Lung (tissue), 12 donors: ENCODE measurements around the gene ZNF205. TPM values are rescaled to one million over a fixed set of nuclear protein-coding genes. Genes with fewer than 3 reads are reported as not detected.
A peak's percentile ranks its signal among the peaks of the same experiment; 100 is the strongest.

Source experiments
- ATAC-seq: fragments of 200-7000 bp; cut with Tn5 transposase; one replicate; pipeline ENCODE4 v1.9.1; 2020; ENCODE audit warnings: moderate number of reproducible peaks; ENCODE audit not compliant: insufficient read depth, low FRiP score
- DNase-seq, 3 donors: peaks; one replicate each; pipeline ENCODE4 v3.0.0-alpha.2; 2013 to 2017
- H3K27ac ChIP-seq, 2 donors: one replicate each; pipeline ENCODE4 v1.5.1; 2013; ENCODE audit warnings: mild to moderate bottlenecking in 2 of 2, moderate library complexity in 2 of 2, control low read depth in 1 of 2, inconsistent platforms in 1 of 2, low read depth in 1 of 2, low read length in 1 of 2
- H3K27me3 ChIP-seq, 3 donors: one replicate each; pipeline ENCODE4 v1.5.1; 2013; ENCODE audit warnings: low read length in 2 of 3; ENCODE audit not compliant: control insufficient read depth in 3 of 3, insufficient read depth in 3 of 3
- H3K36me3 ChIP-seq, 4 donors: one replicate each; pipeline ENCODE4 v1.5.1; 2013; ENCODE audit warnings: low read length in 4 of 4, mild to moderate bottlenecking in 1 of 4, moderate library complexity in 1 of 4; ENCODE audit not compliant: control insufficient read depth in 4 of 4, insufficient read depth in 4 of 4
- H3K4me1 ChIP-seq, 5 donors: one replicate each; pipeline ENCODE4 v1.5.1; 2013; ENCODE audit warnings: low read length in 5 of 5, mild to moderate bottlenecking in 2 of 5, moderate library complexity in 1 of 5; ENCODE audit not compliant: control insufficient read depth in 5 of 5, insufficient read depth in 5 of 5
- H3K4me3 ChIP-seq: one replicate; pipeline ENCODE4 v1.5.1; 2013; ENCODE audit warnings: mild to moderate bottlenecking, control low read depth, moderate library complexity
- H3K9ac ChIP-seq, 2 donors: one replicate each; pipeline ENCODE4 v1.5.1; 2013; ENCODE audit warnings: low read length in 2 of 2, control low read depth in 1 of 2; ENCODE audit not compliant: insufficient read depth in 1 of 2
- H3K9me3 ChIP-seq, 4 donors: one replicate each; pipeline ENCODE4 v1.5.1; 2013; ENCODE audit warnings: low read length in 3 of 4, mild to moderate bottlenecking in 1 of 4, moderate library complexity in 1 of 4; ENCODE audit not compliant: control insufficient read depth in 4 of 4, insufficient read depth in 3 of 4
- CTCF ChIP-seq: IDR thresholded peaks from 2 replicates; pipeline ENCODE4 v1.5.1; 2012; ENCODE audit warnings: mild to moderate bottlenecking; ENCODE audit errors: control extremely low read depth, extremely low read depth
- WGBS, 2 donors: extraction: QIAGEN DNeasy Blood & Tissue Kit; methylation state at CpG; one replicate each; pipeline ENCODE4 v1.1.7; 2013; 5-methylcytosine and 5-hydroxymethylcytosine counted together
- polyA plus RNA-seq, 2 donors: library from polyadenylated mRNA; stranded (reverse); fragments of 200-250 nt; gene quantifications; one replicate each; pipeline ENCODE4 v1.2.1, GENCODE V29; 2013
- total RNA-seq, 2 donors: library from RNA; depleted of rRNA in 1 of 2; stranded (reverse); fragments of >200 nt in 1 of 2; gene quantifications; one replicate each; pipeline ENCODE4 v1.2.1, GENCODE V29; 2014 to 2021
- donor health status: control.
- donor health status: control.
- donor health status: Bipolar disorder and iron deficiency.
- donor health status: healthy.
- donor health status: DM: yes; HTN: yes; CAD: no.

The ZNF205 gene
- total and polyA plus RNA-seq, 4 donors: 9.8 to 33.0 (median 11.5) TPM

DNA sequence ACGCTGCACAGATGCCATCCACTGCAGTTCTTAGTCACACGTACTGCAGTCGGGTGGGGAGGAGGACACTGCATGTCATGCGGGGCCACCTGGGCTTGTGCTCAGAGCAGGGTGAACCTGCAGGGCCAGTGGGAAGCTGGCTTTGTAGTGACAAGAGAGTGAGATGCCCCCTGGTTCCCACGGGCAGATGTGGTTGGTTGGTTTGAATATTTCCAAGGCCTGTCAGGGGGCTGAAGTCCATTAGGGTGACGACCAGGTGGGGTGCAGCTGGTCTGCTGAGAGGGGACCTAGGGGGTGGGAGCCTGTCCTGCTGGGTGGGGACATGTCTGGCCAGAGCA lies 36.8 kb downstream of the ZNF205 start:
- no peaks in the 10 kb centered on the region for H3K36me3 ChIP-seq
- no peak overlapping the region for H3K4me3 ChIP-seq
- peaks cover 0 to 2% (median 0%) of the 10 kb centered on the region in 3 donors for H3K27me3 ChIP-seq
- H3K9ac ChIP-seq: no peak overlapping the region
- H3K9me3 ChIP-seq: no peaks in the 10 kb centered on the region
- H3K4me1 ChIP-seq: peaks cover 0 to 20% (median 0%) of the 10 kb centered on the region in 5 donors
- no peak overlapping the region for H3K27ac ChIP-seq
- no peak for TF ChIP-seq CTCF
- no peak for DNase-seq
- 91 to 92% methylated on average over 6 of the region's 6 CpGs for WGBS, 2 donors
- no peak for ATAC-seq

GRCh38 chr16:3149630-3150345 lies 37.4 kb downstream of the ZNF205 start:
- Histone ChIP-seq H3K36me3 (no peaks in the 10 kb centered on the region), H3K27me3 (peaks cover 0 to 4% (median 0%) of the 10 kb centered on the region in 3 donors), H3K9ac (peak overlapping the region; percentile 65 to 75), H3K27ac (peak overlapping the region; percentile 89 to 94), H3K9me3 (no peaks in the 10 kb centered on the region), H3K4me3 (peak overlapping the region; percentile 66), H3K4me1 (peaks cover 0 to 20% (median 0%) of the 10 kb centered on the region in 5 donors)
- TF ChIP-seq CTCF: peak; percentile 15
- peak; percentile 65 to 77 (median 73) for DNase-seq
- 4 to 5% methylated on average over 40 to 41 of the region's 41 CpGs for WGBS, 2 donors
- ATAC-seq: peak; percentile 30

DNA sequence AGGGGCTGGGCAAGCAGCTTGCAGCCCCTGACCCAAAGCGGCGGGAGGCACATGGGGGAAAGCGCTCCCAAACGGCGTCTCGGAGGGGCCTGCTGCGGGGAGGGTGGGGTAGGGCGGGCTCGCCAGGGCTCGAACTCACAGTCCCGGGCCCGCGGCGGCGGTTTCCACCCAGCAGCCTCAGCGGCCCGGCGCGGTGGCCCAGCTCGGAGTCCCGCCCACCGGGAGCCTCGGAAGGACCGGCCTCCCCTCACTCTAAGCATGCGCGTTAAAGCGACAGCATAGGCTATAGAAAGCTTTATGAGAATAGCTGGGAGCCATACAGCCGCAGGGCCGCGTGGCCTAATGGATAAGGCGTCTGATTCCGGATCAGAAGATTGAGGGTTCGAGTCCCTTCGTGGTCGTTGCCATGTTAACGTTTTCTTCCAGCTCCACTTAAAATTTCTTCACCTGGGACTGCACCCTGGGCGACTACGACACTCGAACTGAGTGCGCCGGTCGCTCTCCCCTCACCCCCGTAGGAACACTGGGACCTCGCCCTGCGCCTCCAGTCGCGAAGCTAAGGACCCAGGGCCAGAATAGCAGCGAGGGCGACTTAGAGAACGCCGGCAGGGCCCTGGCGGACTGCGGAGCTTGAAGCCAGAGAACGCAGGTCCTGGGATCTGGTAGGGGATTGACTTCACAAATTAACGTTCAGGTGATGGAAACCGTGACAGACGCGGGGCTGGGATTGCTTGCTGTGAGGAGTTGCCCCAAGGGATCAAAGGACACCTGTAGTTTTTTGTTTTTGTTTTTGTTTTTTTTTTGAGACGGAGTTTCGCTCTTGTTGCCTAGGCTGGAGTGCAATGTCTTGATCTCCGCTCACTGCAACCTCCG lies 38.2 kb downstream of the ZNF205 start:
- Histone ChIP-seq H3K9ac (peak overlapping the region; percentile 65 to 75), H3K4me1 (peaks cover 0 to 20% (median 0%) of the 10 kb centered on the region in 5 donors), H3K36me3 (no peaks in the 10 kb centered on the region), H3K9me3 (peaks cover 0 to 4% (median 0%) of the 10 kb centered on the region in 4 donors), H3K27me3 (peaks cover 0 to 4% (median 0%) of the 10 kb centered on the region in 3 donors), H3K27ac (peak overlapping the region; percentile 89 to 94), H3K4me3 (peak overlapping the region; percentile 66)
- ATAC-seq: peak; percentile 89
- WGBS, 2 donors: 2% methylated on average over 62 of the region's 62 CpGs
- peak; percentile 98 to 99 (median 99) for DNase-seq
- TF ChIP-seq CTCF: no peak
